Lower leg skin (tissue), 4 donors: ENCODE data around the gene BET1. TPM values are rescaled to one million over a fixed set of nuclear protein-coding genes. Genes with fewer than 3 reads are reported as not detected.

Source experiments
- DNase-seq, 2 donors: peaks; one replicate each; pipeline ENCODE4 v3.0.0-alpha.2; 2019; ENCODE audit warnings: low spot score in 2 of 2
- H3K4me3 ChIP-seq: fragments of 200-600 bp; sonication (generic); 2 replicates; pipeline ENCODE4 v1.5.1; 2017; ENCODE audit warnings: mild to moderate bottlenecking, low read depth; ENCODE audit not compliant: poor library complexity, severe bottlenecking
- POLR2A ChIP-seq, 2 donors: fragments of 450-650 bp; IDR thresholded peaks; one replicate each; pipeline ENCODE4 v1.6.1; 2016 to 2017; ENCODE audit warnings: antibody characterized with exemption in 2 of 2, mild to moderate bottlenecking in 1 of 2, moderate library complexity in 1 of 2
- WGBS, 2 donors: methylation state at CpG; one replicate each; pipeline ENCODE4 v1.1.5; 2018; 5-methylcytosine and 5-hydroxymethylcytosine counted together
- intact Hi-C: fragments of 100-400 bp; cut with DNase I; formaldehyde crosslinking; loops from one replicate; pipeline ENCODE4 v1.15.0; 2023; ENCODE audit warnings: low total_unique reads
- total RNA-seq, 4 donors: library from RNA; depleted of rRNA; stranded (reverse); fragments of >200 nt; gene quantifications; one replicate each; pipeline ENCODE4 v1.1.0, GENCODE V29; 2016
- TF ChIP-seq, protein P1 (sequence below), 3 donors: fragments of 450-650 bp; IDR thresholded peaks; one replicate each; pipeline ENCODE4 v1.5.1; 2016; ENCODE audit warnings: antibody characterized with exemption in 3 of 3, mild to moderate bottlenecking in 3 of 3, moderate library complexity in 2 of 3

The BET1 gene
- total RNA-seq, 4 donors from 2014 or later = 9.4 to 19.6 (median 15.8) TPM

DNA sequence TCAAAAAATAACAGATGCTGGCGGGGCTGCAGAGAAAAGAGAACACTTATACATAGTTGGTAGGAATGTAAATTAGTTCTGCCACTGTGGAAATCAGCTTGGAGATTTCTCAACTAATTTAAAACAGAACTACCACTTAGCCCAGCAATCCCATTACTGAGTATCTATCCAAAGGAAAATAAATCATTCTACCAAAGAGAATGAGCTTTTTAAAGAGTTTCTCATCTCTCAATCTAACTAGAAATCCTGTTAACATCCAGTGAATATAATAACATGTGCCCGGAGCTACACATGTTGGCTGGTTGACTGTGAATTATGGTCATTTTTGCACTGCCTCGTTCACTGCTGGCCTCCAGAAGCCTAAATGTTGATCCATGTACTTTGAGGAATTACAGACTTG lies 39.3 kb downstream of the BET1 start:
- DNase-seq = no peak
- WGBS, 2 donors = 67 to 70% methylated on average over 3 of the region's 3 CpGs
- no peak for TF ChIP-seq POLR2A (IDR thresholded peaks at IDR 0.05)
- TF ChIP-seq, protein P1, sequence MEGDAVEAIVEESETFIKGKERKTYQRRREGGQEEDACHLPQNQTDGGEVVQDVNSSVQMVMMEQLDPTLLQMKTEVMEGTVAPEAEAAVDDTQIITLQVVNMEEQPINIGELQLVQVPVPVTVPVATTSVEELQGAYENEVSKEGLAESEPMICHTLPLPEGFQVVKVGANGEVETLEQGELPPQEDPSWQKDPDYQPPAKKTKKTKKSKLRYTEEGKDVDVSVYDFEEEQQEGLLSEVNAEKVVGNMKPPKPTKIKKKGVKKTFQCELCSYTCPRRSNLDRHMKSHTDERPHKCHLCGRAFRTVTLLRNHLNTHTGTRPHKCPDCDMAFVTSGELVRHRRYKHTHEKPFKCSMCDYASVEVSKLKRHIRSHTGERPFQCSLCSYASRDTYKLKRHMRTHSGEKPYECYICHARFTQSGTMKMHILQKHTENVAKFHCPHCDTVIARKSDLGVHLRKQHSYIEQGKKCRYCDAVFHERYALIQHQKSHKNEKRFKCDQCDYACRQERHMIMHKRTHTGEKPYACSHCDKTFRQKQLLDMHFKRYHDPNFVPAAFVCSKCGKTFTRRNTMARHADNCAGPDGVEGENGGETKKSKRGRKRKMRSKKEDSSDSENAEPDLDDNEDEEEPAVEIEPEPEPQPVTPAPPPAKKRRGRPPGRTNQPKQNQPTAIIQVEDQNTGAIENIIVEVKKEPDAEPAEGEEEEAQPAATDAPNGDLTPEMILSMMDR (IDR thresholded peaks at IDR 0.05) = no peak
- no peak overlapping the region for H3K4me3 ChIP-seq
- intact Hi-C loops = no loop called here

DNA sequence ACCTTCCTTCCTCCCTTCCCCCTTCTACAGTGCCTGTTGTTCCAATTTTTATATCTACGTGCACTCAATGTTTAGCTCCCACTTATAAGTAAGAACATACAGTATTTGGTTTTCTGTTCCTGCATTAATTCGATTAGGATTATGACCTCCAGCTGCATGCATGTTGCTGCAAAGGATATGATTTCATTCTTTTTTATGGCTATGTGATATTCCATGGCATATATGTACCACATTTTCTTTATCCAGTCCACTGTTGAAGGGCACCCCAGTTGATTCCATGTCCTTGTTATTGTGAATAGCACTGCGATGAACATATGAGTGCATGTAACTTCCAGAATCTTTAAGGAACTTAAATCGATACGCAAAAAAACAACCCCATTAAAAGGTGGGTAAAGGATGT lies 39.9 kb downstream of the BET1 start:
- no peak overlapping the region for H3K4me3 ChIP-seq
- intact Hi-C loops = no loop called here
- TF ChIP-seq, protein P1 (IDR thresholded peaks at IDR 0.05) = no peak
- no peak for TF ChIP-seq POLR2A (IDR thresholded peaks at IDR 0.05)
- DNase-seq = no peak
- WGBS, 2 donors = 98% methylated on average over 5 of the region's 5 CpGs

DNA sequence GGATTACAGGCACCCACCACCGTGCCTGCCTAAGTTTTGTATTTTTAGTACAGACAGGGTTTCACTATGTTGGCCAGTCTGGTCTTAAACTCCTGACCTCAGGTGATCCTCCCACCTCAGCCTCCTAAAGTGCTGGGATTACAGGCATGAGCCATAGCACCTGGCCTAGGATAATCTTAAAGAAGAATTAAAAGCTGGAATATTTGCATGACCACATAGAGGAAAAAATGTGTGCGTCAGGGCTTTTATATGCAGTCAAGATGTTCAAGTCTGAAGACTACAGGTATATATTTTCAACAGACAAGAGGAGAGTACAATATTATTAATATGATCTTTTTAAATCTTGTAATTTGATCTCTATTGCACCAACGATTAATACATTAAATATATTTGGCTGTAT lies 43.2 kb downstream of the BET1 start:
- TF ChIP-seq, protein P1 (IDR thresholded peaks at IDR 0.05) = no peak
- no peak for TF ChIP-seq POLR2A (IDR thresholded peaks at IDR 0.05)
- H3K4me3 ChIP-seq = no peak overlapping the region
- 89 to 90% methylated on average over 3 of the region's 3 CpGs for WGBS, 2 donors
- intact Hi-C loops = no loop called here
- no peak for DNase-seq

DNA sequence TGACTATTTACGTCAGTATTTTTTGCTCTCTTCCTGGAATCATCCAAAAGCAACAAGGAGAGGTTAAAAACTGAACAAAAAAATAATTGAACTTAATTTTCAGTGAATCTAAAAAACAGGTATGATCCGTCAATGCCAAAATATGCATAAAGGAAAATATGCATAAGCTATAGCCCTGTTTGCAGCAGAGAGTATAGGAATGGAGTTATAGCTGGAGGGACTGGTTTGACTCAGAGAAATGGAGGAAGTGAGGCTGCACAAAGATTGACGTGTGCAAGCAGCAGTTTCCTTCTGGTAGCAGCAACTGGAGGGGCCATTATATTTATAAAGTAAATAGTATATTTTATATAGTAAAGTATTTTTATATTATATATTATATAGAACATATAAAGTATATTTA lies 45.5 kb downstream of the BET1 start:
- TF ChIP-seq, protein P1 (IDR thresholded peaks at IDR 0.05) = no peak
- no peak for TF ChIP-seq POLR2A (IDR thresholded peaks at IDR 0.05)
- 70 to 81% methylated on average over 3 of the region's 3 CpGs for WGBS, 2 donors
- intact Hi-C loops = no loop called here

DNA sequence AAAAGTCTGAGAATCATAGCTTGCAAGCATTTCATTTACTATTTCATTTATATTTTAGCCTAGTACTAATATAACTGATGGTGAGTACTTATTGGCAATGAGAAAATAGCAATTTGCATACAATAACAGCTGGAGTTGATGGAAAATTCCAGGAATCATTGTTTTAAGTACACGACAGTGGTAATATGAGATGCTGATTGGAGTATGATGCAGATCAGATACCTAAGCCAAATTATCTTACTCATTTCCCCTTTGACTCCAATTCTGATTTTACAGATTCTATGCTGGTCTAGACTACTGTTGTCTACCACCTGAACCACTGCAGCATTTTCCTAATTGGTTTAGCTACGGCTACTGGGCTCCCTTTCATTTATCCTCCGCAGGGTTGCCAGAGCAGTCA lies 45.9 kb downstream of the BET1 start:
- no peak overlapping the region for H3K4me3 ChIP-seq
- no peak for DNase-seq
- 70 to 71% methylated on average over 3 of the region's 3 CpGs for WGBS, 2 donors
- intact Hi-C loops = no loop called here
- TF ChIP-seq POLR2A (IDR thresholded peaks at IDR 0.05) = no peak
- TF ChIP-seq, protein P1 (IDR thresholded peaks at IDR 0.05) = no peak

More for the DNA sequence above, 45.5 kb downstream of the BET1 start:
- DNase-seq = no peak
- H3K4me3 ChIP-seq = no peak overlapping the region

DNA sequence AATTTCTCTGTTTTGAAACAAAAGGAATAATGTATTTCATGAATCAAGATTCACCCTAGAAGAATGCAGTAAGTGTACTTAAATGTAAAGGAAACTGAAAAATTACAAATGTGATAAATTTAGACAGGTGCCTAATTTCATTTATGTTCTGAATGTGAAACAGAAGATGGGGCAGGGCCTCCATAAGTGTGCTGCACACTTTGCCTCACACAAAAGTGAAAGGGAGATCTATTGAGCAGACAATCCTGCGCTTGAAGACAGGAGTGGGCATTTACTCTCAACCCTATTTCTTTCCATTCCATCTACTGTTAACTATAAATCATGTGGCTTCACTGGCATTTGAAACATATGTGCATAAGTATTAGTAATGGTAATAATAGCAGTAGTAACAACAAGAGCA lies 46.4 kb downstream of the BET1 start:
- no peak overlapping the region for H3K4me3 ChIP-seq
- 97% methylated on average over 1 of the region's 1 CpG for WGBS, 2 donors
- intact Hi-C loops = no loop called here
- no peak for TF ChIP-seq POLR2A (IDR thresholded peaks at IDR 0.05)
- TF ChIP-seq, protein P1 (IDR thresholded peaks at IDR 0.05) = no peak
- no peak for DNase-seq
